OCI-LY1 (cell line): ENCODE data around the gene PPP2R1B.

Experiments used
- EZH2 ChIP-seq: fragments of 200-600 bp; sonication (generic), shearing (Covaris generic); IDR thresholded peaks from 2 replicates; pipeline ENCODE4 v1.8.0; 2017; ENCODE audit warnings: borderline replicate concordance, mixed run types, mild to moderate bottlenecking, antibody characterized with exemption, low read length, moderate library complexity, mixed read lengths
- TF ChIP-seq, protein P1 (sequence below): fragments of 200-600 bp; sonication (generic), shearing (Covaris generic); IDR thresholded peaks from 2 replicates; pipeline ENCODE4 v1.5.1; 2017; ENCODE audit warnings: mild to moderate bottlenecking, antibody characterized with exemption, low read length, moderate library complexity, mixed read lengths

DNA sequence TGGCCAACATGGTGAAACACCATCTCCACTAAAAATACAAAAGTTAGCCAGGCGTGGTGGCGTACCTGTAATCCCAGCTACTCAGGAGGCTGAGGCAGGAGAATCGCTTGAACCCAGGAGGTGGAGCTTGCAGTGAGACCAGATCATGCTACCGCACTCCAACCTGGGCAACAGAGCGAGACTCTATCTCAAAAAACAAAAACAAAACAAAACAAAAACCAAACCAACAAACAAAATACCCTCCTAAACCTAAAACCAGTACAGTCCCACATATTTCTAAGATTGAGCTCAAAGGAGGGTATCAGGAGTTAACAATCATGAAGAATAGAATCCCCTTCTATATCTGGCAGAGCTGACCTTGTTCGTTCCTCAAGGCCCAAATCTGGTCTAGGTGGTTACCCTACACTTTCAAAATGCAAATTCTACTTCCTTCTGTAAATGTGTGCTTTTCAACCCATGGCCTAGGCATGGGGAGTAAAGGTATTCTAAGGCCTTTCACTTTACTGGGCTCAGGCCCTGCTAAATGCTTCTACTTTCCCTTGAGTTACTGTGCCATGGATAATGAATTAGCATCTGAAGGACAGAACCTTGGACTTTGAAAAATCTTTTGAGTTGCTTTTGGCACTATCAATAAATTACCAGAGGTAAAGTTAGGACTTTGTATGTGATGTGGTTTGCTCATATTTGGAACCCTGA lies 10.4 kb upstream of the PPP2R1B start:
- TF ChIP-seq, protein P1, sequence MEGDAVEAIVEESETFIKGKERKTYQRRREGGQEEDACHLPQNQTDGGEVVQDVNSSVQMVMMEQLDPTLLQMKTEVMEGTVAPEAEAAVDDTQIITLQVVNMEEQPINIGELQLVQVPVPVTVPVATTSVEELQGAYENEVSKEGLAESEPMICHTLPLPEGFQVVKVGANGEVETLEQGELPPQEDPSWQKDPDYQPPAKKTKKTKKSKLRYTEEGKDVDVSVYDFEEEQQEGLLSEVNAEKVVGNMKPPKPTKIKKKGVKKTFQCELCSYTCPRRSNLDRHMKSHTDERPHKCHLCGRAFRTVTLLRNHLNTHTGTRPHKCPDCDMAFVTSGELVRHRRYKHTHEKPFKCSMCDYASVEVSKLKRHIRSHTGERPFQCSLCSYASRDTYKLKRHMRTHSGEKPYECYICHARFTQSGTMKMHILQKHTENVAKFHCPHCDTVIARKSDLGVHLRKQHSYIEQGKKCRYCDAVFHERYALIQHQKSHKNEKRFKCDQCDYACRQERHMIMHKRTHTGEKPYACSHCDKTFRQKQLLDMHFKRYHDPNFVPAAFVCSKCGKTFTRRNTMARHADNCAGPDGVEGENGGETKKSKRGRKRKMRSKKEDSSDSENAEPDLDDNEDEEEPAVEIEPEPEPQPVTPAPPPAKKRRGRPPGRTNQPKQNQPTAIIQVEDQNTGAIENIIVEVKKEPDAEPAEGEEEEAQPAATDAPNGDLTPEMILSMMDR = no peak
- no peak for TF ChIP-seq EZH2
